Fibroblast of lung (primary cell): Measurements from ENCODE around the gene PDSS2.

Source experiments
- CTCF ChIP-seq, 2 donors: IDR thresholded peaks in 1 of 2; conservative IDR thresholded peaks in 1 of 2; 1 replicate in 1 of 2; 2 replicates in 1 of 2; pipeline ENCODE4 v1.5.1; 2011 to 2012; ENCODE audit warnings: low read length in 2 of 2, control low read depth in 1 of 2, inconsistent platforms in 1 of 2, low read depth in 1 of 2, mild to moderate bottlenecking in 1 of 2
- EZH2 ChIP-seq: IDR thresholded peaks from 2 replicates; pipeline ENCODE4 v1.5.1; 2012; ENCODE audit warnings: low read length, control low read depth, mild to moderate bottlenecking; ENCODE audit errors: missing control alignments

- TF ChIP-seq CTCF (conservative IDR thresholded peaks at IDR 0.05 in 1 of 2, IDR thresholded peaks at IDR 0.05 in 1 of 2; ENCODE audit: low read depth in 1 of 2, low read length in 2 of 2) (no peak), EZH2 (no peak)
Measured at GRCh38 chr6:107419733-107420132, 39.6 kb downstream of the PDSS2 start.
